GM23248 (cell line): ENCODE measurements around the gene ACVR1B.

Source experiments
- EZH2 ChIP-seq: fragments of 200-600 bp; sonication (generic); IDR thresholded peaks from 2 replicates; pipeline ENCODE4 v1.6.1; 2018; ENCODE audit warnings: antibody characterized with exemption, mild to moderate bottlenecking; ENCODE audit not compliant: insufficient read depth, poor library complexity, severe bottlenecking
- EZH2phosphoT487 ChIP-seq: fragments of 200-600 bp; sonication (generic); IDR thresholded peaks from 2 replicates; pipeline ENCODE4 v1.6.1; 2018; ENCODE audit warnings: antibody characterized with exemption, moderate library complexity, mild to moderate bottlenecking, low read depth; ENCODE audit not compliant: insufficient read depth

GRCh38 chr12:51972422-51972812, 20.9 kb downstream of the ACVR1B start:
- TF ChIP-seq EZH2 (no peak), EZH2phosphoT487 (no peak)
